ENCODE results near the gene S1PR1. TPM values are rescaled to one million over a fixed set of nuclear protein-coding genes. Genes with fewer than 3 reads are reported as not detected.

The S1PR1 gene
- total RNA-seq, 1 donor from 2014 or later: 21.9 TPM

DNA sequence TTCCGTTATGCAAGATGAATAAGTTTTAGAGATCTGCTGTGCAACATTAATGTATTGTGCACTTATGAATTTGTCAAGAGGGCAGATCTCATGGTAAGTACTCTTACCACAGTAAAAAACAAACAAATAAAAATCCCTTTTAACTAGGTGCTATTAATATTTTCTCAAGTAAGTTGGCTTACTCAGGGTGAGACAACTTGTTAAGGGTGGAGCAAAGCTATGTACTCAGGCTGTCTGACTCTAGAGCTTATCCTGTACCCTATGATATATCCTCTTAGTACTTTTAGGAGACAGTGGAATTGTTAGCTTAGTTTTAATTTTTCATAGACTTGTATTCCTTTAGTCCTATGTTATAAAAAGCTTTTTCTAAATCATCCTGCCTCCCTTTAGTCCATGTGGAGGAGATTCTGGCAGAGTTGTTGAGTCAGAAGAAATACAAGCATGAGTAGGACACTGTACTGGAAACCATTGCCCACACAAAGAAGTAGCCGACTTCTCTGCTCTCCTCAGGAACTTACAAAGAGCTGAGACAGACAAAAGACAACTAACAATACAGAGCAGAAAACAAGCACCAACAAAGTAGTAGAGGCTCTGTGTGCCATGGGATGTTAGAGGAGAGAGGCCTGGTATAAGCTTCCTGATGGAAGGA, 49.2 kb downstream of the S1PR1 start:
- Histone ChIP-seq H3K4me1 (ENCODE audit: control insufficient read depth in 3 of 3, insufficient read depth in 3 of 3, low read length in 3 of 3) (no peaks in the 10 kb centered on the region), H3K36me3 (ENCODE audit: control insufficient read depth in 3 of 3, insufficient read depth in 3 of 3, low read length in 3 of 3) (no peaks in the 10 kb centered on the region), H3K4me3 (ENCODE audit: low read length in 3 of 3) (no peak overlapping the region), H3K9me3 (ENCODE audit: control insufficient read depth in 3 of 3, low read length in 3 of 3) (no peaks in the 10 kb centered on the region), H3K27ac (ENCODE audit: low read depth, low read length) (no peak overlapping the region), H3K9ac (ENCODE audit: low read depth in 1 of 3, low read length in 3 of 3) (no peak overlapping the region), H3K27me3 (ENCODE audit: control insufficient read depth in 3 of 3, insufficient read depth in 3 of 3, low read length in 3 of 3) (no peaks in the 10 kb centered on the region)

DNA sequence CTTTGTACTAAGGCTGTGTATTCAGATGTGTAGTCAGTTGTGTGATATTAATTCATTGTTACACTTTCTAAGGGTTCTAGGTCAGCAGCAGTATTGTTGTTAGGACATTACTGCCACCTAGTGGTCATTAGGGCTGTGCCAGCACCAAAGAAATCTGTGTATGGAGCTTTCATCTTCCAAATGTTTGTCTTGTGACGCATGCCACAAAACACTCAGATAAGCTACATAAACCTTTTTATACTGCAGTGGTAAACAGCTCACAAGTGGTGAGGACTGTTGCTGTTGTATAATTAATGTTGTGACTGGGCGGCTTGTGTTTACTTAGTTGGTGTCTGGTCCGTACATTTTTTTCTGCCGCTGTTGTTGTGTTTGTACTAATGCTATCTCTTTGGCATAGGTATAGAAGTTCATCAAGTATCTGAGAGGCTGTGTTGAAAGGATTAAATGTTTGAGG, 51.7 kb downstream of the S1PR1 start:
- H3K4me3 ChIP-seq (ENCODE audit: low read length in 3 of 3): no peak overlapping the region
- H3K27me3 ChIP-seq (ENCODE audit: control insufficient read depth in 3 of 3, insufficient read depth in 3 of 3, low read length in 3 of 3): no peaks in the 10 kb centered on the region
- no peaks in the 10 kb centered on the region for H3K9me3 ChIP-seq (ENCODE audit: control insufficient read depth in 3 of 3, low read length in 3 of 3)
- no peak overlapping the region for H3K27ac ChIP-seq (ENCODE audit: low read depth, low read length)
- H3K4me1 ChIP-seq (ENCODE audit: control insufficient read depth in 3 of 3, insufficient read depth in 3 of 3, low read length in 3 of 3): no peaks in the 10 kb centered on the region
- no peak overlapping the region for H3K9ac ChIP-seq (ENCODE audit: low read depth in 1 of 3, low read length in 3 of 3)
- H3K36me3 ChIP-seq (ENCODE audit: control insufficient read depth in 3 of 3, insufficient read depth in 3 of 3, low read length in 3 of 3): no peaks in the 10 kb centered on the region

DNA sequence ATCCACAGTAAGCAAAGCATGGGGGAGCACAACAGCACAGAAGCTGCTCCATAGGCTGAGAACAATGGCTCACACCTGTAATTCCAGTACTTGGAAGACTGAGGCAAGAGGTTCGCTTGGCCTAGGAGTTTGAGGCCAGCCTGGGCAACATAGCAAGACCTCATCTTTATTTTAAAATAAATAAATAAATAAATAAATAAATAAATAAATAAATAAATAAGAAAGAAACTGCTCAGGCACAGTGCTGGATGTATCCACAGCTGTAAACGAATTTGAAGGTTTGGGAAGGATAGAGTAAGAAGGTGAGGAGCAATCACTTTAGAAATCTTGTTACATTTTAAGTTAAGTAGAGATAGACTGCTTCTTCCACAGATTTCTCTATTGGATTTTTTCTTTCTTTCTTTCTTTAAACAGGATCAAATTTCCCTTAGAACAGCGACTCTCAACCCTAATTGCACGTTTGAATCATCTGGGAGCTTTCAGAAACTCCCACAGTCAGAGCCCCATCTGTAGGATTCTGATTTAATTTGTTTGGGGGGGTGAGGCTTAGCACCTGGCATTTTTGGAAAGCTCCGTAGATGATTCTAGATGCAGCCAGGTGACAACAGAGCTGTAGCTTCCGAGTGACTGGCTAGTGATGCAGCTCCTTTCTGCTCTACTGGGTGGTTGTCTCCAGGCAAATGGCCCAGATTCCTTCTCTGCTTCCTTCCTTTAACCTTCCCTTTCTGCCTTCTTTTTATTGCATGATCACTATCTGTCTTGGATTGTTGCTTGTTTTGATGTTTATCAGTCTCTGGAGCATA, 53.5 kb downstream of the S1PR1 start:
- Histone ChIP-seq H3K9ac (ENCODE audit: low read depth in 1 of 3, low read length in 3 of 3) (no peak overlapping the region), H3K36me3 (ENCODE audit: control insufficient read depth in 3 of 3, insufficient read depth in 3 of 3, low read length in 3 of 3) (no peaks in the 10 kb centered on the region), H3K9me3 (ENCODE audit: control insufficient read depth in 3 of 3, low read length in 3 of 3) (no peaks in the 10 kb centered on the region), H3K4me1 (ENCODE audit: control insufficient read depth in 3 of 3, insufficient read depth in 3 of 3, low read length in 3 of 3) (no peaks in the 10 kb centered on the region), H3K27me3 (ENCODE audit: control insufficient read depth in 3 of 3, insufficient read depth in 3 of 3, low read length in 3 of 3) (no peaks in the 10 kb centered on the region), H3K4me3 (ENCODE audit: low read length in 3 of 3) (no peak overlapping the region), H3K27ac (ENCODE audit: low read depth, low read length) (no peak overlapping the region)

Other genes starting within 250 kb of the S1PR1 start
- gene DPH5, start 211.2 kb upstream of the S1PR1 start, total RNA-seq: 51.1 TPM